Stimulated activated CD4-positive, alpha-beta T cell treated with anti-CD3 and anti-CD28 coated beads, Interleukin-1b, Interleukin-23, amount 100 ng/mL, for 24 hours (primary cell): ENCODE data around the gene NUDT16.
A peak's percentile ranks its signal among the peaks of the same experiment; 100 is the strongest.
"Not testable (repeated sequence)": the region's sequence is repeated elsewhere in the genome, so short reads cannot be mapped to it uniquely, and the experiment has no call there.

ENCODE experiments used
- DNase-seq, 4 experiments: peaks; one replicate each; pipeline ENCODE4 v3.0.0-alpha.2; 2020; ENCODE audit warnings: low read depth in 4 of 4, low spot score in 1 of 4

NUDT16 gene

GRCh38 chr3:131381445-131382291, at the start of gene NUDT16:
NUDT16 (plus strand) TSS chr3:131381774; CDS start chr3:131381805, 31 bp downstream.
- peak; percentile 85 to 97 (median 92) for DNase-seq

GRCh38 chr3:131338948-131339640, 42.5 kb upstream of the NUDT16 start:
- DNase-seq, result no peak

- DNase-seq, result no peak
Measured at GRCh38 chr3:131341761-131342160, 39.8 kb upstream of the NUDT16 start.

GRCh38 chr3:131348911-131349310, 32.7 kb upstream of the NUDT16 start:
- no peak for DNase-seq

- DNase-seq, result no peak
Measured at GRCh38 chr3:131349454-131349853, 32.1 kb upstream of the NUDT16 start.

GRCh38 chr3:131349946-131350347, 31.6 kb upstream of the NUDT16 start:
- no peak for DNase-seq

- DNase-seq, result no peak
Measured at GRCh38 chr3:131350506-131350905, 31.1 kb upstream of the NUDT16 start.

- no peak for DNase-seq
Measured at GRCh38 chr3:131353016-131353877, 28.3 kb upstream of the NUDT16 start.

- no peak for DNase-seq
Measured at GRCh38 chr3:131353986-131354385, 27.6 kb upstream of the NUDT16 start.

GRCh38 chr3:131356006-131356595, 25.5 kb upstream of the NUDT16 start:
- no peak for DNase-seq

GRCh38 chr3:131357275-131357674, 24.3 kb upstream of the NUDT16 start:
- DNase-seq, result no peak

- DNase-seq, result no peak
Measured at GRCh38 chr3:131360191-131360755, 21.3 kb upstream of the NUDT16 start.

- not testable (repeated sequence) for DNase-seq
Measured at GRCh38 chr3:131361066-131361463, 20.5 kb upstream of the NUDT16 start.

GRCh38 chr3:131361464-131362421, 19.8 kb upstream of the NUDT16 start:
- DNase-seq, result no peak

- no peak for DNase-seq
Measured at GRCh38 chr3:131363275-131363674, 18.3 kb upstream of the NUDT16 start.

GRCh38 chr3:131370935-131371687, 10.5 kb upstream of the NUDT16 start:
- no peak for DNase-seq

GRCh38 chr3:131371688-131372066, 9.9 kb upstream of the NUDT16 start:
- no peak for DNase-seq

- DNase-seq, result no peak
Measured at GRCh38 chr3:131374741-131375140, 6.8 kb upstream of the NUDT16 start.
